GM19240 (cell line): ENCODE data around the gene ZDHHC3.

ENCODE experiments used
- DNase-seq: peaks from one replicate; pipeline ENCODE4 v3.0.0; 2011; ENCODE audit warnings: low spot score; ENCODE audit not compliant: insufficient read length

Gene ZDHHC3

DNA sequence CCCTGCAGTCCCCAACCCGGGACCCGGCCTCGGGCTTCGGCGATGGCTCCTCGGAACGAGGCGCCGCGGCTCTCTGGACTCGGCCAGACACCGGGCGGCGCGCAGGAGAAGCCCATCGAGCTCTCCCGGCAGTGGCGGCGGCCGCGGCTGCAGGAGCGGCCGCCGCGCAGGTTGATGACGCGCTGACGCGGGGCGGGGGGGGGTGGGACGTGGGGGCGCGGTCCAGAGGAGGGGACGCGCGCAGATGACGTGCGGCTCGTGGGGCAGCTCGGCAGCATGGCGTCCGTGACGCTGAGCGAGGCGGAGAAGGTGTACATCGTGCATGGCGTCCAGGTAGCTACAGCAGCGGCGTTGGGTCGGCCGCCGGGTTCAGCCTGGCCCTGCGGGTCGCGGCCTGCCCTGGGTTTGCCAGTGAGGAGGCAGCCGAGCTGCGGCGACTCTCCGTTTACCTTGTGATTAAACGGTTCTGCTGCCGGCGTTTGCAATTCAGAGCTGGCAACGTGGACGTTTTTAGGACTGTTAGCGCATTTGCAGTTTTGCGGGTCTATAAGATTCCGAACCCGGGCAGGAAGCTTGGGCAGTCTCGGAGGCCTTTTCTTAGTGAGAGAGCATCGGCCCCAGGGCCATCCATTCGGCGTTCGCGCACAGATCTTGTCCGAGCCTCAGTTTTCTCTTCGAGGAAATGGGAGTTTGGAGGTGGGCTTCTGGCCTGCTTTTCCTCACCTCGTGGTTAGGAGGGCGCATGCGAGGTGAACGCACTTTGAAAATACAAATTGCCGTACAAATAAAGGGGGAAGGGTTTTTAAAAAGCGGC, at the start of gene ZDHHC3, which contains the start of gene EXOSC7:
Gene ZDHHC3, minus strand, starts transcription at position 173 of the 814 bp plus-strand sequence. CDS start 16,738 bp downstream, outside the sequence.
Gene EXOSC7, plus strand, starts transcription at position 243 of the 814 bp plus-strand sequence. Its CDS starts 34 bp downstream, at position 277.
- DNase-seq = peak; percentile 71

DNA sequence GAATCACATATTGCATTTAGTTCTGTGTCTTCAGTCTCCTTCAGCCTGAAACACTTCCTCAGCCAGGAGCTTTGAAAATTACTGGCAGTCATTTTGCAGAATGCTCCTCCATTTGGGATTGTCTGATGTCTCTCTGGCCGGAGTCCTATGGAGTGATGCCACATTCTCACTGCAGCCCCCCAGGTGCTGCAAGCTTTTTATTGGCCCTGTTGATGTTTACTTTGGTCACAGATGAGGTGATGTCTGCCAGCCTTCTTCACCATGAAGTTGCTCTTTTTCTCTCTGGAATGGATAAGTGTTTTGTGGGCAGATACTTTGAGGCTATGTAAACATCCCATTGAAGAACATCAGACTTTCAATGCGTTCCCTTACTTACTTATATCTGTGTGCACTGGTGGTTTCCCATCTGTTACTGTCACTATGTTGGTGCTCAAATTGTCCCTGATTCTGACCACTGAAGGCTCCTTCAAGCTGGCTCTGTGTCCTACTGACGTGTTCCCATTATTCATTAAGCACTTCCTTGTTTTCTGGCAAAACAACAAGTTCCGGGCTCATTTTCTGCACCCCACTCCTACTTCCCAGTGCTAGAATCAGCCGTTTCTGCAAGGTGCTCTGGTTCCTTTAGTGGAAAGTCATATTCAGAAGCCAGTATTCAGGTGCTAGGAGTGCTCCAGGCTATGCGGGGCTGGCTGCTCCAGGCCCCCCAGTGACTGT, 48.7 kb upstream of the ZDHHC3 start:
- DNase-seq = no peak

- DNase-seq = no peak
Measured at GRCh38 chr3:45023675-45024074, 47.7 kb upstream of the ZDHHC3 start.

- no peak for DNase-seq
Measured at GRCh38 chr3:45021524-45022297, 45.7 kb upstream of the ZDHHC3 start.

DNA sequence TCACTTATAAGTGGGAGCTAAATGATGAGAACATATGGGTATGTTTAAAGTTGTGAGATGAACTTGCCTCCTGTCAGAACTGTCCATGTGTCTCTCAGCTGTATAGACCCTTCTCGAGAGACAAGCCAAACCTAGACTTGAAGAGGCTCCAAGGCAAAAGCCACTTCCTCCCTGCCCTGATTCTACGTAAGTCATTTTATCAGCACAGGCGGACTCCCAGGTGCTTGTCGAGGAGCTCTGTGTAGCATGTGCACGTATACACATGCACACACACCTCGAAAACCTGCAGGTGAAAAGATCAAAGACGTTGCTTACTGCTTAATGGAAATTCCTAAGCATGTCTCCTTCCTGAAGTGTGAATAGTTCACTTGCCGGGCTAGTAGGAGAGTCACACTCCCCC, 44.6 kb upstream of the ZDHHC3 start:
- no peak for DNase-seq

DNA sequence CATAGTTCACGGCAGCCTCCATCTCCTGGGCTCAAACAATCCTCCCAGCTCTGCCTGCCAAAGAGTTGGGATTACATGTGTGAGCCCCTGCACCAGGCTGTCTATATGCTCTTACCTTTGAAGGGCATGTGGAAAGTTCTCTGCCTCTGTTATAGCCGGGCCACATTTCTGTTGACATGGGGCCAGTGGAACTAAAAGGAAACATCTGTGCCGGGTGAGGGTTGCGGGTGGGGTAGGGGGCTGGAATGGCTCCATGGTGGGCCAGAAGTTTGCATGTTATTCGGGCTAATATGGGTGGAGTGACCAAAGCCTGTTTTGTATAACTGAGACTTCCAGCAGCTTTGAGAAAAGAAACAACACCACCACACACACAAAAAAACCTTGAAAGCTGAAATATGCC, 41.8 kb upstream of the ZDHHC3 start:
- DNase-seq = no peak

- DNase-seq = no peak
Measured at GRCh38 chr3:45016916-45017315, 40.9 kb upstream of the ZDHHC3 start.

DNA sequence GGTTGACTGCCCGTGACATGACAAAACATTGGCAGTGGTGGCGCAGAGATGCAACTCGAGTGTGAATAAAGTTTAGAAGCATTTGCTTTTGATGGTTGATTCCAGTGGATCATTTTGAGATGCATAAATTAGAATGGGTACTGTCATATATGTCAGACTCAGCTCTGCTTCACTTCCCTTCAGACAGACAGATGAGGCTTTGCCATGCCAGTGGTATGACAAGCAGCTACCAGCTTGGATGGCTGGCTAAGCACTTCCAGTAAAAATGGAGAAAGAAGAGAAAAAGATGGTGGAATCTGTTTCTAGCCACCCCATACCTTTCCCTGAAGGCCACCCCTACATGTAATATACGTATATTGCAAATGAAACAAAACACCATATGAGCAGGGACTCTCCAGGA, 36.6 kb upstream of the ZDHHC3 start:
- DNase-seq = no peak

DNA sequence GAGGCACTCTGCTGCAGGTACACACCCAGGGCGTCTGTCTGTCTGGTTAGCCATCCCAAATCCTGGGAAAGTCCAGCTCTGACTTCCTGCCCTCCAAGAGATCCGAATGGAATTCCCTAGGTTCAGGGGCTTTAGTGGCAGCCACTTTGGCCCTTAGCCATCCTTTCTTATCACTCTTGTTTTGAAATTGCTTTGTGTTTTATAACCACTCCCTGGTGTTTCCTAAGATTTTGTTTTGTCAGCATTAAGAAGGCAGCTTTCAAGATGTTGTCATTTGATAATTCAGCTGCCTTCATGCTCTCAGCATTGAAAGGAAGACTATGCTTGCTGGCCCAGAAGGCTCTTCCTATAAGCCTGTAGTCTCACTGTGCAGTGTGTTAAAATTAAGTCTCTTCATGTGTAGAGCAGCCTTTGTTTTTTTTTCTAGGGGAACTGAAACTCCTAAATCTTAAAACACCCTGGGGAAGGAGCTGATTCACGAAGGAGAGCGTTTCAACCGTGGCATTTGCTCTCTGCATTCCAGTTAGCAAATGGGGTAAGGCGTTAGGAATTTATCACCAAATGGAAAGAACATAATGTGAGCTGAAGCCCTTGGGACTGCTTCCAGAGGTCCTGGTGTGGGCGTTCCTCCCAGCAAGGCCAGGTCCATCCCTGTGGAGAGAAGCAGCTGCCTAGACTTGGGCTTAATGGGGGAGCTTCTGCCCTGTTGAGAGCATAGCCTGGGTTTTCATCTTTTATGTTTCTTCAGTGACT, 36.0 kb upstream of the ZDHHC3 start:
- no peak for DNase-seq

DNA sequence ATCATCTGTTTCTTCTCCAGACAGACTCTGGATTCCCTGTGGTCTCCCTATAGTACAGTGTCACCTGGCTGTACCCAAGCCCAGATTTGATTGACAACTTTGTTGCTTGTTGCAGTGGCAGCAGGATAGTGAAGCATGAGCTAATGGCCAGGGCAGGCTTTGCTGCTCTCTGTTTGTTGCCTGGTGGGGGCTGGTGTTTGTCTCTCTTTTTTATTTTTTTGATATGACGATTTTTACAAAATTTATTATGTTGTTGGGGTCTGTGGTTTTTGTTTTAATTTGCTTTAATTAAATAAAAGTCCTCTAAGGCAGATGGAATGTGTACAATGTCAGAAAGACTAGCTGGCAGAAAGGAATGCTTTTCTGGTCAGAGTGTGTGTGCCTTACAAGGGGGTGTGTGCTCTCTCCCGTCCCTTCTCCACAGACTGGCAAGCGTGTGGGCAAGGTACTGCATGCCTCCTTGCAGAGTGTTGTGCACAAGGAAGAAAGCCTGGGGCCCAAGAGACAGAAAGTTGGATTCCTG, 34.9 kb upstream of the ZDHHC3 start:
- DNase-seq = no peak

DNA sequence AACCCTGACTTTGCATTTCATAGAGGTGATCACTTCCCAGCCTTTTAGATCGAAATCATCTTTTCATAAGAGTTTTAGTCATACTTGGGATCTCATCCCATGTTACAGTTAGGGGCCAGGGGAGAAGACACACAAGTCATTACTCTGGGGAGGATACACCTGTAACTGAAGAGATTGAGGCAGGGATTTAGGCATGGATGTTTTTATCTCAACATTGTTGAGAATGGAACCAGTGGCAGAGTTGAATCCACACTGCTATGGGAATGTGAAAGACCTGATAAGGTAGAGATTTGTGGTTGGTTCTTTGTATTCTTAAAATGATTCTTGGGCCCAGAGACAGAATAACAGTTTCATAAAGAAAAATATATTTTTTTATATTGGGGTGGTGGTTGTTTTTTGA, 33.9 kb upstream of the ZDHHC3 start:
- no peak for DNase-seq

DNA sequence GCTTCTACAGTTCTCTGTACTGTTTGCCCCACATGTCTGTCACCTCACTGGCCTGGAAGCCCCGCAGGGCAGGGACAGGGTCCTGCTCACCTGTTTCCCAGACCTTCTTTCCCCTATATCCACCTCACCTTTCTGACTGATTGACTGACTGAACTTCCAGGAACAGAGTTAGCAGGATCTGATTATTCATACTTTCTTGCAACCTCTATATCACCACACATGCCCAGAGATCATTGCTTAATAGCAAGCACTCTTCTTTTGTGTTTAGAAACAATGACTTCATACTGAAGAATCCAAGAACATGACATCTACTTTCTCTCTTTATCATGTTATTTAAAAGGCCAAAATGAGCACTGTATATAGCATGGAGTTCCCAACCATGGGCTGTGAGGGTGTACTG, 32.1 kb upstream of the ZDHHC3 start:
- DNase-seq = no peak

DNA sequence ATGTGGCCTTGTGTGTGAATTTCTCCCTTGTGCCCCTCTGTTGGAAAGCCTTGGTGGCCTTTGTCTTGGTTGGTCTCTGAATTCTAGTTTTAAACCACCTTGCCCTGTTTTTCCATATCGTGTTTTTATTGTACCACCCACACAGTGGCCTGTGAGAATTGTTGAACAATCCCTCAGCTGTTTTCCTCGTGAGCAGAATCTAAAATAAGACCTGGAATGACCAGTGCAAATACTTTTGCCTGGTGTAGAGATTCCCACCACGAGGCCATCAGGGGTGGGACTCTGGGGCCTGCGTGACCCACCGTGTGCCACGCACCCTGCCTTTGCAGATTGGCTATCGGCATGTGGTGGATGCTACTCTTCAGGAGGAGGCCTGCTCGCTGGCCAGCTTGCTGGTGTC, 31.1 kb upstream of the ZDHHC3 start:
- DNase-seq = no peak

- no peak for DNase-seq
Measured at GRCh38 chr3:45003859-45004258, 27.9 kb upstream of the ZDHHC3 start.

DNA sequence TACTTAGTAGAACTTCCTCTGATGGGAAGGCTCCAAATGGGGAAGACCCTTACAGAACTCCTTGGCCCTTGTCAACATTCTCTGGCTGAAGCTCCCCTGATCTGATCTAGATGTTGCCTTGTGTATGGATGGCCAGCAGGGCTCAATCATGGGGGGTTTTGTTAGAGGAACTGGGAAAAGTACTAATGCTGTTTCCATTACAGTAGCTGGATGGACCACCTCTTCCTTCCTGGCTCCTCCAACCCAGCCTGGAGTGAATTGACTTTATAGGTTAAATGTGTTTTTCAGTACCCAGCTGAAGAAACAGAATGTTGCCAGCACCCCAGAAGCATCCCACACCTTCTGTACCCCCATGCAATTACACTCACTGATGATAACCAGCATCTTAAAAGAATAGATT, 27.4 kb upstream of the ZDHHC3 start:
- DNase-seq = no peak

DNA sequence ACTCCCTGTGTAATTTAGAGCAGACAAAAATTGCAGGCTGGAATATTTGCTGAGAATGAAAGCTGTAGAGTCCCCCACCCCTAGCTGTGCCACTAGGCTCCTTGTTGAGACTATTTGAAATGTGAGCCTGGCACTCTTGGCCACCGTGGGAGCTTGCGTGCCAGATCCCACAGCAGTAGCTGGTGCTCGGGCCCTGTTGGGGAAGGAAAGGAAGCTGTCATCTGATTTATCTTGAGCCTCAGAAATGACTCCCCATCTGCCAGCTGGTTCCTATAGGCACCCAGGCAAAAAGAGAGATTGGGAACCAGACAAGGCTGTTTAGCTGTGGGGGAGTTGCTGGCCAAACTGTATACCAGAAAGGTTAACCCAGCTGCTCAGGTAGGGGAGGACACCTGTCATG, 26.7 kb upstream of the ZDHHC3 start:
- DNase-seq = no peak

GRCh38 chr3:45002139-45002660, 26.2 kb upstream of the ZDHHC3 start:
- DNase-seq = no peak

DNA sequence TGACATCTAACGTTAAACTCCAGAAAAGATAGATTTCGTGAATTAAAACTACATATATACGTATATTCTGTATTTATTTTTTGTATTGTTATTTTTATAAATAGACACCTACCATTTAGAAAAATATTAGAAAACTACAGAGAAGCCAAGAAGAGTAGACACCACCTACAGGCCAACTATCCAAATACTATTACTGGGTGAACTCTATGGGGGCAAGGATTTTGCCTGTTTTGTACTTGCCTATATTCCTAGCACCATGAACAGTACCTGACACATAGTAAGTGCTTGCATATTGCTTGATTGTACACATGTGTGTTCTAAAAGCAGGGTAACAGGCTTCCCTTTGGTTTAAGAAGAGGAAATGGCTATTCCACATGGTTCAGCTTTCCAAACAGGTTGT, 25.8 kb upstream of the ZDHHC3 start:
- DNase-seq = no peak

GRCh38 chr3:45000823-45001222, 24.8 kb upstream of the ZDHHC3 start:
- DNase-seq = no peak

DNA sequence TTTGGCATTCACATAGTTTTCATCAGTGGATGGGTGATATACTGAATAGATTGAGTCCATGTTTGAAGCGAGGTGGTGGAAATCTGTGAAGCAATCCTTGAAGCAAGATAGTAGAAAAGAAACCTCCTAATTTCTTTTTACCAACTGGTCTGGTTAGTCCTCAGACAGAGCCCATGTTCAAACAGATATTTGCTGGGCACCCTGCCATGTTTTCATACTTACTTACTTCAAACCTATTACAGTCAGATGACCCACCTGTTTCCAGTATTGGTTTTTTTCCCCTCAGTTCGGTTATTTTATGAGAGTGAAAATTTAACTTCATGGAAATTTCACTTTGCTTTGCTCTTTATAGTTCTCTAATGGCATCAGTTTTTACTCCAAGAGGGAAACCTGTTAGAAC, 23.8 kb upstream of the ZDHHC3 start:
- no peak for DNase-seq

- no peak for DNase-seq
Measured at GRCh38 chr3:44996556-44996969, 20.6 kb upstream of the ZDHHC3 start.
